Right lobe of liver (tissue), 6 donors: Measurements from ENCODE around the gene SVIL. TPM values are rescaled to one million over a fixed set of nuclear protein-coding genes. Genes with fewer than 3 reads are reported as not detected.

Experiments
- ATAC-seq, 4 donors: fragments of 200-7000 bp; cut with Tn5 transposase; one replicate each; pipeline ENCODE4 v1.9.1; 2020; ENCODE audit warnings: mild to moderate bottlenecking in 4 of 4, moderate library complexity in 4 of 4
- DNase-seq, 3 donors: peaks; one replicate each; pipeline ENCODE4 v3.0.0-alpha.2; 2020
- H3K27ac ChIP-seq, 3 donors: fragments of 200-600 bp; one replicate each; pipeline ENCODE4 v1.8.0; 2022
- H3K27me3 ChIP-seq, 2 donors: fragments of 200-600 bp; one replicate each; pipeline ENCODE4 v1.8.0; 2022
- H3K36me3 ChIP-seq, 4 donors: fragments of 200-600 bp; sonication (generic) in 1 of 4; one replicate each; pipeline versions ENCODE4 v1.5.1 to v1.8.0; 2017 to 2022; ENCODE audit warnings: control low read depth in 1 of 4
- H3K4me1 ChIP-seq, 4 donors: fragments of 200-600 bp; sonication (generic) in 1 of 4; one replicate each; pipeline versions ENCODE4 v1.5.1 to v1.8.0; 2017 to 2022; ENCODE audit warnings: control low read depth in 1 of 4
- H3K4me3 ChIP-seq, 3 donors: fragments of 200-600 bp; one replicate each; pipeline ENCODE4 v1.8.0; 2022
- H3K9me3 ChIP-seq, 4 donors: fragments of 200-600 bp; sonication (generic) in 1 of 4; one replicate each; pipeline versions ENCODE4 v1.5.1 to v1.8.0; 2017 to 2022; ENCODE audit warnings: control low read depth in 1 of 4
- CTCF ChIP-seq, 4 donors: fragments of 200-600 bp in 3 of 4; fragments of 450-650 bp in 1 of 4; IDR thresholded peaks; one replicate each; pipeline versions ENCODE4 v1.5.1 to v1.8.0; 2016 to 2022; ENCODE audit warnings: antibody characterized with exemption in 4 of 4, mild to moderate bottlenecking in 2 of 4
- POLR2A ChIP-seq: fragments of 450-650 bp; IDR thresholded peaks from one replicate; pipeline ENCODE4 v1.6.1; 2017; ENCODE audit warnings: antibody characterized with exemption, mild to moderate bottlenecking
- WGBS: methylation state at CpG from one replicate; pipeline ENCODE4 v1.1.6; 2018; ENCODE audit warnings: low coverage, low lambda C conversion rate; ENCODE audit not compliant: insufficient coverage; ENCODE audit errors: missing lambda C conversion rate; 5-methylcytosine and 5-hydroxymethylcytosine counted together
- intact Hi-C, 2 donors: fragments of 100-400 bp; cut with DNase I; formaldehyde crosslinking; loops; one replicate each; pipeline versions ENCODE4 v1.11.2 to v1.14.1; 2022
- total RNA-seq, 6 experiments: library from RNA; depleted of rRNA in 2 of 6; stranded (reverse); fragments of >200 nt in 2 of 6; fragmentation: NEBNext Ultra II Directional in 3 of 6; extraction: Animal tissue kit (Norgen Biotek cat#: 25700) in 3 of 6; gene quantifications; one replicate each; pipeline versions ENCODE4 v1.1.0 to v1.2.4, GENCODE V29; 2016 to 2023
- donor health status: DM: no; HTN: yes; CAD: no.
- donor health status: DM: no; HTN: no; CAD: no.
- donor health status: DM: no; HTN: no; CAD: no.
- donor health status: DM: no; HTN: yes; CAD: no.
- donor health status: DM: no; HTN: yes; CAD: no.

The SVIL gene
- total RNA-seq, 6 experiments from 2014 or later: 12.3 to 15.1 (median 13.6) TPM

GRCh38 chr10:29676732-29677131 lies 42.0 kb upstream of the SVIL start:
- DNase-seq (no peak), ATAC-seq (no peak)
- Histone ChIP-seq H3K27ac (no peak overlapping the region), H3K4me1 (no peaks in the 10 kb centered on the region), H3K9me3 (no peaks in the 10 kb centered on the region), H3K4me3 (no peak overlapping the region), H3K27me3 (no peaks in the 10 kb centered on the region), H3K36me3 (no peaks in the 10 kb centered on the region)
- intact Hi-C loops: no loop called here
- 95% methylated on average over 3 of the region's 4 CpGs for WGBS
- TF ChIP-seq POLR2A (no peak), CTCF (IDR thresholded peaks at IDR 0.05) (no peak)

GRCh38 chr10:29675984-29676383 lies 41.2 kb upstream of the SVIL start:
- Histone ChIP-seq H3K4me1 (no peaks in the 10 kb centered on the region), H3K4me3 (no peak overlapping the region), H3K9me3 (no peaks in the 10 kb centered on the region), H3K36me3 (no peaks in the 10 kb centered on the region), H3K27ac (no peak overlapping the region), H3K27me3 (no peaks in the 10 kb centered on the region)
- intact Hi-C loops: no loop called here
- ATAC-seq: no peak
- TF ChIP-seq POLR2A (no peak), CTCF (IDR thresholded peaks at IDR 0.05) (no peak)
- DNase-seq: no peak
- 100% methylated on average over 1 of the region's 1 CpG for whole genome bisulfite sequencing

- Histone ChIP-seq H3K4me1 (no peaks in the 10 kb centered on the region), H3K27ac (no peak overlapping the region), H3K27me3 (no peaks in the 10 kb centered on the region), H3K36me3 (no peaks in the 10 kb centered on the region), H3K4me3 (no peak overlapping the region), H3K9me3 (no peaks in the 10 kb centered on the region)
- no peak for TF ChIP-seq POLR2A
- no peak for TF ChIP-seq CTCF (IDR thresholded peaks at IDR 0.05)
- no peak for ATAC-seq
- intact Hi-C loops: no loop called here
- WGBS: 88% methylated on average over 1 of the region's 2 CpGs
- no peak for DNase-seq
These were observed 37.2 kb upstream of the SVIL start for GRCh38 chr10:29671968-29672367.

- ATAC-seq (no peak), DNase-seq (no peak)
- Histone ChIP-seq H3K27ac (no peak overlapping the region), H3K27me3 (no peaks in the 10 kb centered on the region), H3K4me3 (no peak overlapping the region), H3K36me3 (no peaks in the 10 kb centered on the region), H3K9me3 (no peaks in the 10 kb centered on the region), H3K4me1 (no peaks in the 10 kb centered on the region)
- intact Hi-C loops: no loop called here
- 78% methylated on average over 7 of the region's 7 CpGs for WGBS
- TF ChIP-seq POLR2A: no peak
- no peak for TF ChIP-seq CTCF (IDR thresholded peaks at IDR 0.05)
These were observed 36.5 kb upstream of the SVIL start for GRCh38 chr10:29671228-29671780.

GRCh38 chr10:29670761-29671160 lies 36.0 kb upstream of the SVIL start:
- 97% methylated on average over 4 of the region's 4 CpGs for WGBS
- ATAC-seq: no peak
- no peak overlapping the region for H3K27ac ChIP-seq

More at GRCh38 chr10:29670761-29671160, 36.0 kb upstream of the SVIL start:
- H3K9me3 ChIP-seq: no peaks in the 10 kb centered on the region
- H3K4me1 ChIP-seq: no peaks in the 10 kb centered on the region
- no peak for DNase-seq
- TF ChIP-seq CTCF (IDR thresholded peaks at IDR 0.05): no peak
- TF ChIP-seq POLR2A: no peak
- H3K36me3 ChIP-seq: no peaks in the 10 kb centered on the region
- H3K27me3 ChIP-seq: no peaks in the 10 kb centered on the region
- H3K4me3 ChIP-seq: no peak overlapping the region
- intact Hi-C loops: no loop called here
